NCI-H1930 (cell line): Measurements from ENCODE around the gene GNB1.

ENCODE experiments used
- DNase-seq, 2 experiments: peaks; one replicate each; lab custom pipeline; 2025; lab: John Stamatoyannopoulos, UW

GNB1 gene

GRCh38 chr1:1922956-1923833 lies 32.3 kb upstream of the GNB1 start:
- DNase-seq = no peak

- no peak for DNase-seq
These were observed 31.7 kb upstream of the GNB1 start for GRCh38 chr1:1922702-1922955.

- no peak for DNase-seq
These were observed 31.2 kb upstream of the GNB1 start for GRCh38 chr1:1921901-1922701.

GRCh38 chr1:1921459-1921862 lies 30.6 kb upstream of the GNB1 start:
- DNase-seq = no peak

- no peak for DNase-seq
These were observed 29.9 kb upstream of the GNB1 start for GRCh38 chr1:1920608-1921458.

GRCh38 chr1:1920057-1920607 lies 29.2 kb upstream of the GNB1 start:
- DNase-seq = no peak

- DNase-seq = peak; percentile 97 to 98
These were observed 28.6 kb upstream of the GNB1 start for GRCh38 chr1:1919304-1920056.

GRCh38 chr1:1918901-1919303 lies 28.0 kb upstream of the GNB1 start, which contains the start of gene TMEM52:
Gene TMEM52 (minus strand): TSS chr1:1919279. CDS start chr1:1919265, 14 bp downstream.
- DNase-seq = peak; percentile 89 to 94

- no peak for DNase-seq
These were observed 27.4 kb upstream of the GNB1 start for GRCh38 chr1:1917995-1918900.

- DNase-seq = no peak
These were observed 26.6 kb upstream of the GNB1 start for GRCh38 chr1:1917304-1917976.

- no peak for DNase-seq
These were observed 26.0 kb upstream of the GNB1 start for GRCh38 chr1:1916851-1917251.

GRCh38 chr1:1915911-1916840 lies 25.3 kb upstream of the GNB1 start:
- DNase-seq = no peak

GRCh38 chr1:1914971-1915692 lies 24.2 kb upstream of the GNB1 start, which contains the start of gene CALML6:
Gene CALML6 (plus strand): TSS chr1:1915260. CDS start chr1:1915281, 21 bp downstream.
- no peak for DNase-seq

- DNase-seq = no peak
These were observed 23.4 kb upstream of the GNB1 start for GRCh38 chr1:1914101-1914970.

- no peak for DNase-seq
These were observed 20.6 kb upstream of the GNB1 start for GRCh38 chr1:1911350-1912041.
